ENCODE data around the gene RPL36. TPM values are rescaled to one million over a fixed set of nuclear protein-coding genes. Genes with fewer than 3 reads are reported as not detected.
A peak's percentile ranks its signal among the peaks of the same experiment; 100 is the strongest.

Gene RPL36
- total RNA-seq, 2 donors from 2014 or later: 280 to 342 TPM

DNA sequence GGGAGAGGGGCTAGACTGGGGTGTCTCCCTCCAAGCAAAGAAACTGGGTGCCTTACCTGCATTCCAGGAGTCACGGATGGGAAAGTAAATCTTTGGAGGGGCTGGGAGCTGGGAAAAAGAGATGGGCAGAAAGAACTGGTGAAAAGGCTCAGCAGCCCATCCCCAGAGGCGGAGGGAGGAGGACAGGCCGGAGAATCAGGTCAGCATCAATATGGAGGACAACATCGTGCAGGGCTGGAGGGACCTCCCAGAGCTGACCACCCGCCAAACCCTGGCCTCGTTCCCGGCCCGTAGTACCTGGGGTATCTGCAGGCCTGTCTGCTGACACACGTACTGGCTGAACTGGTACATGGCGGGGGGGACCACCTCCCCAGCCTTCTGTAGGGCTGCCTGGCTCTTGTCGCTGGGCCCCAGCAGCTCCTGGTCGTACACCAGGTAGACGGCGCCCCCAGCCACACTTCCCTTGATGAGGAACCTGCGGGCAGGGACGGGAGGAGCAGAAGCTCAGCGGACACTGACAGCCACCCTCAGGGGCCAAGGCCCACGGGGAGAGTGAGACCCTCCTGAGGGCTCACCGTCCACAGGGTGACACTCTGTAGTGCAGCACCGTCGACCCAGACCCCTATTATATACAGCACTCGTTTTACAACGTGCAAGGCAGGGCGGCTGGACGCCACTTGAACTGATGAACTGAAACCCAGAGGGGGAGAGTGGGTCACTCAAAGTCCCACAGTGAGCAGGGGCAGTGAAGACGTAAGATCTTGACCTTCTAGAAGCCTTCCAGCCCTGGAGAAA lies 10.6 kb upstream of the RPL36 start:
- ATAC-seq: no peak
- DNase-seq: no peak
- H3K9me3 ChIP-seq: no peaks in the 10 kb centered on the region
- H3K36me3 ChIP-seq (replicated peaks in 1 of 2; ENCODE audit: insufficient read depth in 1 of 2, low read depth in 2 of 2): no peaks in the 10 kb centered on the region
- peak overlapping the region; percentile 72 to 93 (median 85) for H3K27ac ChIP-seq
- H3K27me3 ChIP-seq: no peaks in the 10 kb centered on the region
- peak overlapping the region; percentile 62 to 82 for H3K4me3 ChIP-seq
- H3K4me1 ChIP-seq: peaks cover 22% of the 10 kb centered on the region
- intact Hi-C loops (cut with DNase I): no loop called here
- TF ChIP-seq, protein P1, sequence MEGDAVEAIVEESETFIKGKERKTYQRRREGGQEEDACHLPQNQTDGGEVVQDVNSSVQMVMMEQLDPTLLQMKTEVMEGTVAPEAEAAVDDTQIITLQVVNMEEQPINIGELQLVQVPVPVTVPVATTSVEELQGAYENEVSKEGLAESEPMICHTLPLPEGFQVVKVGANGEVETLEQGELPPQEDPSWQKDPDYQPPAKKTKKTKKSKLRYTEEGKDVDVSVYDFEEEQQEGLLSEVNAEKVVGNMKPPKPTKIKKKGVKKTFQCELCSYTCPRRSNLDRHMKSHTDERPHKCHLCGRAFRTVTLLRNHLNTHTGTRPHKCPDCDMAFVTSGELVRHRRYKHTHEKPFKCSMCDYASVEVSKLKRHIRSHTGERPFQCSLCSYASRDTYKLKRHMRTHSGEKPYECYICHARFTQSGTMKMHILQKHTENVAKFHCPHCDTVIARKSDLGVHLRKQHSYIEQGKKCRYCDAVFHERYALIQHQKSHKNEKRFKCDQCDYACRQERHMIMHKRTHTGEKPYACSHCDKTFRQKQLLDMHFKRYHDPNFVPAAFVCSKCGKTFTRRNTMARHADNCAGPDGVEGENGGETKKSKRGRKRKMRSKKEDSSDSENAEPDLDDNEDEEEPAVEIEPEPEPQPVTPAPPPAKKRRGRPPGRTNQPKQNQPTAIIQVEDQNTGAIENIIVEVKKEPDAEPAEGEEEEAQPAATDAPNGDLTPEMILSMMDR (IDR thresholded peaks at IDR 0.05): no peak
- TF ChIP-seq POLR2A (IDR thresholded peaks at IDR 0.05): no peak
- 23 to 36% methylated on average over 14 to 26 of the region's 26 CpGs for WGBS, 2 donors

DNA sequence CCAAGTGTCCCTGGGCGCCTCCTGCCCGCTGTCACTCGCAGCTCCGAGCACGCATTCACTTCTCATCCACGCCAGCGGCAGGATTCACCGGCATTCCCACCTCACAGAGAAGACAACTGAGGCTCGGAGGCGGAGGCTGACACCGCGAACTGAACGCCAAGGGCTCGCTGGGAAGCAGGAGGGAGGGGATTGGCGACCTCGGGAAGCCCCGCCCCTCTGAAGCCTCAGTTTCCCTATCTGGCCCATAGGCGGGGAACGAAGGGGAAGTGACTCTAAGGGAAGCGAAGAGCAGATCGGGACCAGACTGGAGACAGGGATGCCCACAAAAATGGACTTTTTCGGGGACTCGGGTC lies 10.0 kb upstream of the RPL36 start:
- Histone ChIP-seq H3K9me3 (no peaks in the 10 kb centered on the region), H3K27me3 (no peaks in the 10 kb centered on the region), H3K36me3 (replicated peaks in 1 of 2; ENCODE audit: insufficient read depth in 1 of 2, low read depth in 2 of 2) (no peaks in the 10 kb centered on the region), H3K4me1 (peaks cover 22% of the 10 kb centered on the region), H3K27ac (peak overlapping the region; percentile 72 to 93 (median 85)), H3K4me3 (peak overlapping the region; percentile 62 to 82)
- ATAC-seq (peak; percentile 1), DNase-seq (no peak)
- WGBS, 2 donors: 0 to 2% methylated on average over 3 to 23 of the region's 23 CpGs
- intact Hi-C loops (cut with DNase I): no loop called here
- TF ChIP-seq POLR2A (IDR thresholded peaks at IDR 0.05): no peak
- TF ChIP-seq, protein P1 (IDR thresholded peaks at IDR 0.05): peak in 2 of 7 experiments; percentile 4 to 18

DNA sequence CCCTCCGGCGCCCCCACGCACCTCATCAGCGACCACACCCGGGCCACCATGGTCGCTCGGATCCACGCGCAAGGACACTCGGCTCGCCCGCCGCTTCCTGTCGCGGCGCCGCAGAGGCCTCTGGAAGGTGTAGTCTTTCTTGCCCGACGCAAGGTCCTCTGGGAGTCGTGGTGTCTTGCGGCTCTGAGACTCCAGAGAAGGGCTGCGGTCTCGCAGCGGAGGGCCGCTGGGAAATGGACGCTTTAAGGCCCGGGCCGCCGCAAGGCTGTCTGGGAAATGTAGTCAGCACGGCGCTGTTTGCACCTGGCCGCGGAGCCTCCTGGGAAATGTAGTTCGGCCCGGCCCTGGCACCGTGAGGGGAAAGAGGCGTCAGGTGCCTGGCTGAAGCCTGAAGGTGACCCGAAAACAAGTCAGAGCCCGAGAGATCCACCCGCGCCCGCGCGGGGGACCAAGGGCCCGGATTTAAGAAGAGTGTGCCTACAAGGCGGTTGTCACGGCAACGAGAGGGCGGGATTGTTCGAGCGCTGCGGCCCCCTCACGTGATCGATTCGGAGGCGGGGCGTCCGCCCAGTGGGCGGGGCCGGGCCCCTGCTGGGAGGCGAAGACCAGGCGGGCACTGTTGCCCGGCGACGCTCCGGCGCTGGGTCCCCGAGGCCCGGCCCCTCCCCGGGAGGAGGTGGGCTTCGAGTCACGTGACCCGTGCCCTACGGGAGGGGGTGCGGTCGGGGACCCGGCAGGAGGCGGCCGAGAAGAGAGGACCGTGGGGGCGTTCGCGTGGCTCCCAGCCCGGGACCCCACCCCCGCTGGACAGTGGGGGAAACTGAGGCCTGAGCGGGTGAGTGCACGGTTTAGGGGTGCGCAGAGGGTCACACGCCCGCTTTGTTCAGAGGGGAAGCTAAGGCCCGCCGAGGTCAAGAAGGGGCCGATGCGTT lies 9.4 kb upstream of the RPL36 start, which contains the start of the genes HSD11B1L and MICOS13:
Gene HSD11B1L (plus strand): TSS at position 591 of the 932 bp plus-strand sequence. CDS start 3,806 bp downstream, outside the sequence.
Gene MICOS13 (minus strand): TSS at position 80 of the 932 bp plus-strand sequence. CDS start 30 bp downstream, at position 50.
- Histone ChIP-seq H3K4me3 (peak within 1 kb of the TSS; percentile 62 to 82), H3K9me3 (no peaks in the 10 kb centered on the region), H3K27me3 (no peaks in the 10 kb centered on the region), H3K36me3 (replicated peaks in 1 of 2; ENCODE audit: insufficient read depth in 1 of 2, low read depth in 2 of 2) (no peaks in the 10 kb centered on the region), H3K4me1 (peaks cover 22% of the 10 kb centered on the region), H3K27ac (peak within 1 kb of the TSS; percentile 72 to 93 (median 85))
- intact Hi-C loops (cut with DNase I): no loop called here
- TF ChIP-seq POLR2A (IDR thresholded peaks at IDR 0.05): peak in 2 of 3 donors; percentile 58 to 72
- TF ChIP-seq, protein P1 (IDR thresholded peaks at IDR 0.05): peak in 1 of 7 experiments; percentile 14
- ATAC-seq (peak; percentile 96), DNase-seq (peak; percentile 99)
- 1% methylated on average over 33 to 80 of the region's 94 CpGs for WGBS, 2 donors

DNA sequence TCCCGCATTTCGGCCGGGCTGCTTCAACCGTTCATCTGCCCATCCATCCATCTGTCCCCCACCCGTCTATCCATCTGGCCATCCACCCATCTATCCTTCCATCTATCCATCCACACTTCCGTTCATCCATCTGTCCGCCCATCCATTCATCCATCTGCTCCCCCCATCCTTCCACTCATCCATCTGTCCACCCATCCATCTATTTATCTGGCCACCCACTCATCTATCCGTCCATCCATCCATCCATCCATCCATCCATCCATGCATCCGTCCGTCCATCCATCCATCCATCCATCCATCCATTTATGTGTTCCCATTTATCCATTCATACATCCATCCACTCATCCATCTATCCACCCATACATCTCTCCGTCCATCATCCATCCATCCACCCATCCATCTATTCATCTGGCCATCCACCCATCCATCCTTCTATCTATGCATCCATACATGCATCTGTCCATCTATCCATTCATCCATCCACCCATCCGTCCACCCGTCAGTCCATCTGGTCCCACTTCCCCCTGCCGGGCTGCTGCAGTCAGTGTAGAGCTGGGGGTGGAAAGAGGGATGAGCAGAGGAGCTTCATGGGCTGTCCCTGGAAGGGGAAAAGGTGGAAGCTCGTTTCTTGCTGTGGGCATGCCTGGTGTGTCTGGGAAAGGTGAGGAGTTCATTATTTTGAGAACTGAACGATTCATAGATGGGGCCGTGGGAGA lies 8.5 kb upstream of the RPL36 start:
- Histone ChIP-seq H3K4me3 (peak overlapping the region in 1 of 2 donors; percentile 5), H3K27ac (peak overlapping the region in 3 of 4 donors; percentile 78 to 93 (median 92)), H3K9me3 (no peaks in the 10 kb centered on the region), H3K27me3 (no peaks in the 10 kb centered on the region), H3K36me3 (replicated peaks in 1 of 2; ENCODE audit: insufficient read depth in 1 of 2, low read depth in 2 of 2) (no peaks in the 10 kb centered on the region), H3K4me1 (peaks cover 27% of the 10 kb centered on the region)
- WGBS, 2 donors: 61 to 62% methylated on average over 17 of the region's 17 CpGs
- no peak for DNase-seq
- TF ChIP-seq POLR2A (IDR thresholded peaks at IDR 0.05): no peak
- TF ChIP-seq, protein P1 (IDR thresholded peaks at IDR 0.05): no peak
- ATAC-seq: no peak
- intact Hi-C loops (cut with DNase I): no loop called here

Measured in body of pancreas (tissue), 4 donors.